ENCODE results near the gene KRT31. TPM values are rescaled to one million over a fixed set of nuclear protein-coding genes. Genes with fewer than 3 reads are reported as not detected.

KRT31 gene
- total and polyA plus RNA-seq, 8 donors: 3.1 TPM; not detected in 7

- intact Hi-C loops (cut with DNase I; ENCODE audit: low total_unique reads): no loop called here
- Histone ChIP-seq H3K36me3 (no peaks in the 10 kb centered on the region), H3K4me3 (no peak overlapping the region), H3K27ac (no peak overlapping the region), H3K9me3 (no peaks in the 10 kb centered on the region), H3K27me3 (no peaks in the 10 kb centered on the region), H3K4me1 (peaks cover 0 to 20% (median 5%) of the 10 kb centered on the region in 4 donors)
- TF ChIP-seq, protein P1, sequence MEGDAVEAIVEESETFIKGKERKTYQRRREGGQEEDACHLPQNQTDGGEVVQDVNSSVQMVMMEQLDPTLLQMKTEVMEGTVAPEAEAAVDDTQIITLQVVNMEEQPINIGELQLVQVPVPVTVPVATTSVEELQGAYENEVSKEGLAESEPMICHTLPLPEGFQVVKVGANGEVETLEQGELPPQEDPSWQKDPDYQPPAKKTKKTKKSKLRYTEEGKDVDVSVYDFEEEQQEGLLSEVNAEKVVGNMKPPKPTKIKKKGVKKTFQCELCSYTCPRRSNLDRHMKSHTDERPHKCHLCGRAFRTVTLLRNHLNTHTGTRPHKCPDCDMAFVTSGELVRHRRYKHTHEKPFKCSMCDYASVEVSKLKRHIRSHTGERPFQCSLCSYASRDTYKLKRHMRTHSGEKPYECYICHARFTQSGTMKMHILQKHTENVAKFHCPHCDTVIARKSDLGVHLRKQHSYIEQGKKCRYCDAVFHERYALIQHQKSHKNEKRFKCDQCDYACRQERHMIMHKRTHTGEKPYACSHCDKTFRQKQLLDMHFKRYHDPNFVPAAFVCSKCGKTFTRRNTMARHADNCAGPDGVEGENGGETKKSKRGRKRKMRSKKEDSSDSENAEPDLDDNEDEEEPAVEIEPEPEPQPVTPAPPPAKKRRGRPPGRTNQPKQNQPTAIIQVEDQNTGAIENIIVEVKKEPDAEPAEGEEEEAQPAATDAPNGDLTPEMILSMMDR (IDR thresholded peaks at IDR 0.05): no peak
- TF ChIP-seq POLR2AphosphoS5 (IDR thresholded peaks at IDR 0.05) (no peak), POLR2A (IDR thresholded peaks at IDR 0.05) (no peak), EP300 (IDR thresholded peaks at IDR 0.05) (no peak)
- no peak for DNase-seq
- 87 to 97% (median 95%) methylated on average over 4 of the region's 4 CpGs for WGBS, 5 donors
Observed at GRCh38 chr17:41419716-41420115, 22.3 kb upstream of the KRT31 start.

DNA sequence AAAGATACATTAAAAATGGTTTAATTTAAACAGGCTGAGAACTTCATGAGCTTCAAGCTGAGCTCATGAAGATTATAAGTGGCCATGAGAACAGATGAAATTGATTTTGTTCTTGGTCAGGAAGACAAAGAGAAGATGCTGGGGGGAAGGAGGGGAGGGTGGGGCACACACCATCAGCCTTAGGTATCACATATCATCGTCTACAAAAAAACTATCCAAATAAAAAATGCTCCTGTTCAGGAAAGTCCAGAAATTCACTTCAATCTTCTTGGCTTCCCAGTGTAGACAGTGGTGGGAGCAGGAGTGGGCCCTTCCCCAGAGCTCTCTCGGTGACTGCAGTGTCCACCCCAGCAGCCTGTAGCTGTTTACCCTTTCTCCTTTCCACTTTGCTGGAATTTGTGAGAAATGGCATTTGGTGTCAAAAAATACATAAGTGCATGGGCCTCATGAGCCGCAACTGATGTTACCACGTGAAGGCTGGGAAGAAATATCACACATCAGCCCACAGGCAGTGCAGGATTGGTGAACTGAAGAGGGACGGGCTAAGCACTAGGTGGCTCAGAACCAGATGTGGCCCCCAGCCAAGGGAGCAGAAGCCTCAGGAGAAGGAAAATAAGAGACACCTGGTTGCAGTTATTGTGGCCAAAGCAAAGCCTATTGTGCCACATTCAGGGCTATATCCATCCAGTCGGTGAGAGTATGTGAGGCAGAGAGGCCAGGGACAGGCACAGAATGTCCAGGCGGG is 20.9 kb upstream of the KRT31 start:
- peaks cover 0 to 20% (median 5%) of the 10 kb centered on the region in 4 donors for H3K4me1 ChIP-seq
- no peak overlapping the region for H3K4me3 ChIP-seq
- 82 to 92% (median 89%) methylated on average over 7 of the region's 7 CpGs for WGBS, 5 donors
- TF ChIP-seq POLR2AphosphoS5 (IDR thresholded peaks at IDR 0.05): no peak
- TF ChIP-seq EP300 (IDR thresholded peaks at IDR 0.05): no peak
- TF ChIP-seq, protein P1 (IDR thresholded peaks at IDR 0.05): no peak
- no peak for TF ChIP-seq POLR2A (IDR thresholded peaks at IDR 0.05)
- no peaks in the 10 kb centered on the region for H3K9me3 ChIP-seq
- H3K27ac ChIP-seq: no peak overlapping the region
- no peaks in the 10 kb centered on the region for H3K27me3 ChIP-seq
- no peak for DNase-seq
- H3K36me3 ChIP-seq: no peaks in the 10 kb centered on the region
- intact Hi-C loops (cut with DNase I; ENCODE audit: low total_unique reads): no loop called here

DNA sequence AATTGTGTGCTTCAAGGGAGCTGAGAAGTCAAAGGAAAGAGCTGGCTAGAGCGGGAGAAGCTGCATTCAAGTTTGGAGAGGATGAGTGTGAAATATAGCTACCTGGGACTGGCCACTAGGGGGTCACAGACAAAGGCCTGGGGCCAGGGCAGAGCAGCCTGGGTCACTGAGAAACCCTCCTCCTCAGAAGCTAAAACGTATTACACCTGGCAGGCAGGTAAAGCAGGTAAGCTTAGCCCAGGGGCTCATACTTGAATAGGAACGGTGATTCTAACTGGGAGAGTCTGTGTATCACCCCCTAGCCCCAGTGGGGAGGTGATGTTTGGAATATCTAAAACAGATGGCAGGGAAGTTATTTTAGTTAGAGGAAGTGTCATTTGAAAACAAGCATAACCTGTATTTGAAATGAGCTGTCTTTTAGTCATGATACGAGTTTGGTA is 20.2 kb upstream of the KRT31 start:
- TF ChIP-seq, protein P1 (IDR thresholded peaks at IDR 0.05): peak in 2 of 7 experiments; percentile 16 to 27
- TF ChIP-seq POLR2A (IDR thresholded peaks at IDR 0.05): no peak
- intact Hi-C loops (cut with DNase I; ENCODE audit: low total_unique reads): no loop called here
- no peaks in the 10 kb centered on the region for H3K27me3 ChIP-seq
- DNase-seq: peak in 1 of 2 donors; percentile 21
- H3K4me1 ChIP-seq: peaks cover 0 to 20% (median 5%) of the 10 kb centered on the region in 4 donors
- no peaks in the 10 kb centered on the region for H3K36me3 ChIP-seq
- 37 to 55% (median 46%) methylated on average over 4 of the region's 4 CpGs for WGBS, 5 donors
- H3K4me3 ChIP-seq: no peak overlapping the region
- H3K9me3 ChIP-seq: no peaks in the 10 kb centered on the region
- no peak overlapping the region for H3K27ac ChIP-seq

DNA sequence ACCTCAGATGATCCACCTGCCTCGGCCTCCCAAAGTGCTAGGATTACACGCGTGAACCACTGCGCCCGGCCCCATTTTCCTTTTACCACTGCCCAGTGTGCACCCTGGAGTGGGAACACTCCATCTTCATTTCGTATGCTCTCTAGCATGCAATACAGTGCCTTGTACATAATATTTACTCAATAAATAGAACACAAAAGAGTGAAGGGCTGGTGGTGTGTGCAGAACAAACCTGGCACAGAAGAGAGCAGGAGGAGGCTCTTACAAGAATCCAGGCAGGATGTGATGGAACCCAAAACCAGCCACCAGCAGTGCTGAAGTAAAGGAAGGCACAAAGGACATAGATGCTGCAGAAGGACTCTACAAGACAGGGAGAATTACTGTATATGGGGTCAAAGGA is 19.7 kb upstream of the KRT31 start:
- WGBS, 5 donors: 84 to 92% (median 86%) methylated on average over 6 of the region's 6 CpGs
- TF ChIP-seq POLR2AphosphoS5 (IDR thresholded peaks at IDR 0.05): no peak
- no peak for TF ChIP-seq POLR2A (IDR thresholded peaks at IDR 0.05)
- no peak for TF ChIP-seq EP300 (IDR thresholded peaks at IDR 0.05)
- TF ChIP-seq, protein P1 (IDR thresholded peaks at IDR 0.05): no peak
- no peak overlapping the region for H3K27ac ChIP-seq

More for the DNA sequence above, 19.7 kb upstream of the KRT31 start:
- Histone ChIP-seq H3K4me1 (peaks cover 0 to 20% (median 5%) of the 10 kb centered on the region in 4 donors), H3K27me3 (no peaks in the 10 kb centered on the region), H3K4me3 (no peak overlapping the region), H3K36me3 (no peaks in the 10 kb centered on the region), H3K9me3 (no peaks in the 10 kb centered on the region)
- DNase-seq: no peak
- intact Hi-C loops (cut with DNase I; ENCODE audit: low total_unique reads): no loop called here

Data from stomach (tissue), 9 donors.